Immature natural killer cell (primary cell): ENCODE measurements around the gene UBE2Q1. TPM values are rescaled to one million over a fixed set of nuclear protein-coding genes. Genes with fewer than 3 reads are reported as not detected.

Experiments used
- DNase-seq, 3 donors: peaks; one replicate each; pipeline ENCODE4 v3.0.0; 2022; ENCODE audit warnings: mixed read lengths in 1 of 3
- H3K27ac Mint-ChIP-seq, 6 donors: one replicate each; pipeline ENCODE4 v1.8.0; 2020; ENCODE audit warnings: mixed read lengths in 6 of 6, mild to moderate bottlenecking in 5 of 6, inconsistent platforms in 4 of 6, moderate library complexity in 3 of 6
- H3K27me3 Mint-ChIP-seq, 3 donors: one replicate each; pipeline ENCODE4 v1.8.0; 2020 to 2021; ENCODE audit warnings: low read depth in 3 of 3, mild to moderate bottlenecking in 3 of 3, mixed read lengths in 3 of 3, moderate library complexity in 3 of 3, inconsistent platforms in 1 of 3
- H3K36me3 Mint-ChIP-seq, 3 donors: one replicate each; pipeline ENCODE4 v1.8.0; 2020; ENCODE audit warnings: mixed read lengths in 3 of 3, inconsistent platforms in 2 of 3, mild to moderate bottlenecking in 2 of 3
- H3K4me1 Mint-ChIP-seq, 2 donors: one replicate each; pipeline ENCODE4 v1.8.0; 2020; ENCODE audit warnings: inconsistent platforms in 2 of 2, mild to moderate bottlenecking in 2 of 2, mixed read lengths in 2 of 2, moderate library complexity in 1 of 2
- H3K4me3 Mint-ChIP-seq, 5 donors: one replicate each; pipeline ENCODE4 v1.8.0; 2020; ENCODE audit warnings: mild to moderate bottlenecking in 5 of 5, mixed read lengths in 5 of 5, inconsistent platforms in 3 of 5, moderate library complexity in 3 of 5
- H3K9me3 Mint-ChIP-seq, 6 donors: one replicate each; pipeline ENCODE4 v1.8.0; 2020; ENCODE audit warnings: mild to moderate bottlenecking in 6 of 6, mixed read lengths in 6 of 6, inconsistent platforms in 4 of 6, moderate library complexity in 3 of 6
- polyA plus RNA-seq, 3 donors: library from polyadenylated mRNA; unstranded; fragments of 300-500 nt; fragmentation: Illumina TruSeq; gene quantifications; one replicate each; pipeline ENCODE4 v1.2.3, GENCODE V29; 2021

Gene UBE2Q1
- polyA plus RNA-seq, 3 donors from 2014 or later = 8.2 to 11.6 (median 9.7) TPM

DNA sequence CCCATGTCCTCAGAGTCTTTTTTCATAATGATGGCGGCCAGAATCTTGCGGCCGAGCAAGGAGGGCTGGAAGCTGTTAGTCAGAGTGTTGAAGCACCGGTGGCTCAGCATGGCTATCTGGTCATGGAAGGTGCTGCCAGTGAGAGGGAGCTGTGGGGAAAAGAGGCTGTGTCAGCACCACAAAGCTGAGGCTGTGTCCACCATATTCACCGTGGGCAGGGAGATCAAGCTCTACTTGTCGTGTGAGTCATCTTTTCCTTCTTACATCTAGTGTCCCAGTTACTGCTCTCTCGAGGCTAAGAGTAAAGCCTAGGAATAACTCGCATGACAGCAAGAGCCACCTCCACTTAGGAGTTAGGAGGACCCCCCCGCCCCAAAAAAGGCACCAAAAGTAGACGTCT is 31.3 kb upstream of the UBE2Q1 start:
- H3K36me3 Mint-ChIP-seq = peaks cover 19 to 81% (median 58%) of the 10 kb centered on the region in 3 donors
- no peaks in the 10 kb centered on the region for H3K9me3 Mint-ChIP-seq
- H3K27ac Mint-ChIP-seq = peak overlapping the region in 1 of 6 donors; percentile 49
- peaks cover 1 to 4% (median 2%) of the 10 kb centered on the region in 3 donors for H3K27me3 Mint-ChIP-seq
- no peak for DNase-seq
- H3K4me3 Mint-ChIP-seq = no peak overlapping the region
- H3K4me1 Mint-ChIP-seq = peaks cover 3 to 6% of the 10 kb centered on the region in 2 donors

- H3K27me3 Mint-ChIP-seq = peaks cover 1 to 6% (median 2%) of the 10 kb centered on the region in 3 donors
- no peaks in the 10 kb centered on the region for H3K9me3 Mint-ChIP-seq
- H3K4me1 Mint-ChIP-seq = no peaks in the 10 kb centered on the region
- no peak for DNase-seq
- peak overlapping the region in 1 of 6 donors; percentile 53 for H3K27ac Mint-ChIP-seq
- H3K4me3 Mint-ChIP-seq = no peak overlapping the region
- peaks cover 10 to 90% (median 61%) of the 10 kb centered on the region in 3 donors for H3K36me3 Mint-ChIP-seq
Observed at GRCh38 chr1:154586641-154587040, 28.2 kb upstream of the UBE2Q1 start.

- peaks cover 1 to 5% (median 2%) of the 10 kb centered on the region in 3 donors for H3K27me3 Mint-ChIP-seq
- no peak overlapping the region for H3K4me3 Mint-ChIP-seq
- no peaks in the 10 kb centered on the region for H3K9me3 Mint-ChIP-seq
- DNase-seq = no peak
- H3K4me1 Mint-ChIP-seq = no peaks in the 10 kb centered on the region
- H3K27ac Mint-ChIP-seq = peak overlapping the region in 1 of 6 donors; percentile 53
- peaks cover 10 to 88% (median 60%) of the 10 kb centered on the region in 3 donors for H3K36me3 Mint-ChIP-seq
Observed at GRCh38 chr1:154586231-154586630, 27.8 kb upstream of the UBE2Q1 start.

DNA sequence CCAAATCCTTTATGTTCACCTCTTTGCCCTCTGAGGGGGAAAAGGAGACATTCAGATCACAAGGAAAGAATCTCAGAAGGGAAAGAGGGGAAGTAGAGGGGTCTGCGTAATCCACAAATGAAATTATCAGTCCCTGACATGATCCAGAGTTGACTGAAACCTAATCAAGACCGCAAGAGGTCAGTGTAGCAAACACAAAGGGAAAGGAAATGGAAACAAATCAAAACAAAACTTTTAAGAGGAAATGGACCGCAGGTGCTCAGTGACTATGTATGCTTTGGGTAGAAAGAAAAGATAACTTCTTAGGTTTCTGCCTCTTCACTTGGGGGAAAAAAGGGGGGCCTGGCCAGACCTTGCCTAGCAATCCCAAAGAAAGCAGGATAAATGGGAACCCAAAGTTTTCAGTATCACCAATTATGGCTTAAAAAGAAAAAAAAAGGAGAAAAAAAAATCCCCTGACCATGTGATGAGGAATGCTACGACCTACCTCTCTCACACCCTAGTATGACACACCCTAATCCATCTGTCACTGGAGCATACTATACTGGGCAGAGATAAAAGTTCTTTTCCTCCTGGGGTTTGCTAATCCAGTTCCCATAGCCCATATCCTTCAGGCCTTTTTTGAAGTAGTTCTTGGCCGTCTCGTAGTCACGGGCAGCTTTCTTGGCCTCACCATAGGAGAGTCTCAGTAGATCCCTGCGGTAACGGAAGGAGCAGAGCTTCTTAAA is 26.0 kb upstream of the UBE2Q1 start:
- H3K36me3 Mint-ChIP-seq = peaks cover 10 to 82% (median 55%) of the 10 kb centered on the region in 3 donors
- no peak for DNase-seq
- no peaks in the 10 kb centered on the region for H3K4me1 Mint-ChIP-seq
- peak overlapping the region in 1 of 6 donors; percentile 17 for H3K27ac Mint-ChIP-seq
- H3K27me3 Mint-ChIP-seq = peaks cover 0 to 4% (median 2%) of the 10 kb centered on the region in 3 donors
- H3K4me3 Mint-ChIP-seq = no peak overlapping the region
- no peaks in the 10 kb centered on the region for H3K9me3 Mint-ChIP-seq

DNA sequence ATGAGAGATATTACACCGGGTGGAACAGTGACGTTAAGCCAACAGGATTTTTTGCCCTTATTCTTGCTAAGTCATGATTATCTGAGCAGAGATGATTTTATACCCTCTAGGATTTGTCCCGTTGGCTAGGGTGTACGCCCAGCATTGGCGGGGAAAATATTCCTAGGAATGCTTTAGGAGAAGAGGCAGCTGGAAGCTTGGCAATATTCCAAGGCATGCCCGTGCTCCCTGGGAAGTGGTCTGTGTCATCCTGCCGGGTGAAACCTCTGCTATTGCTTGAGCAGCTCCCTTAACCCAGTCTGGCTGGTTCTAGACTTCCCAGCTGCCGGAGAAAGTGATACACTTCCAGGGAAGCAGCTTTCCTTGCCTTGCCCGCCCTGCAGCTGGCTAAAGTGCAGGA is 25.3 kb upstream of the UBE2Q1 start:
- H3K27ac Mint-ChIP-seq = no peak overlapping the region
- H3K4me1 Mint-ChIP-seq = no peaks in the 10 kb centered on the region
- H3K36me3 Mint-ChIP-seq = peaks cover 10 to 78% (median 52%) of the 10 kb centered on the region in 3 donors
- H3K9me3 Mint-ChIP-seq = peaks cover 0 to 1% (median 0%) of the 10 kb centered on the region in 6 donors
- no peak for DNase-seq
- peaks cover 0 to 4% (median 2%) of the 10 kb centered on the region in 3 donors for H3K27me3 Mint-ChIP-seq
- no peak overlapping the region for H3K4me3 Mint-ChIP-seq

DNA sequence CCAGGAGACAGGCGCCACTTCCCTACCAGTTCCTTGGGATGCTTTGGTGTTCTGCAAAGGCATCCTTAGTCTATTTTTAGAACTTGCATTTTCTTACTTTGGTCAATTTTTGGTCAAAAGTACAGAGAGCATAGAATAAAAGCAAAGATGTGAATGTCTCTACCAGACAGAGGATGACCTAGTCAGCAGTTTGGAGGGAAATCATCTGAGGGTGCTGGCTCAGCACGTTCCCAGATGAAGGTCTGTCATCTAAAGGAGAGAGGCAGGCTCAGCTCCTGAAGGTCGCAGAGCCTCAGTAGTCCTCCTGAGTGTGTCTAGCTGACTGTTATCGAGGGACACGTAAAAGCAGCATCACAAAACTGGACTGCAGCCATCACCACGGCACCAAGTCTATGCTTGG is 24.4 kb upstream of the UBE2Q1 start:
- no peaks in the 10 kb centered on the region for H3K4me1 Mint-ChIP-seq
- H3K27ac Mint-ChIP-seq = no peak overlapping the region
- H3K9me3 Mint-ChIP-seq = peaks cover 0 to 1% (median 0%) of the 10 kb centered on the region in 6 donors
- no peak for DNase-seq
- H3K36me3 Mint-ChIP-seq = peaks cover 10 to 72% (median 52%) of the 10 kb centered on the region in 3 donors
- H3K27me3 Mint-ChIP-seq = peaks cover 0 to 6% (median 2%) of the 10 kb centered on the region in 3 donors
- no peak overlapping the region for H3K4me3 Mint-ChIP-seq

GRCh38 chr1:154581766-154582165 is 23.3 kb upstream of the UBE2Q1 start:
- no peaks in the 10 kb centered on the region for H3K4me1 Mint-ChIP-seq
- no peak for DNase-seq
- peaks cover 10 to 61% (median 41%) of the 10 kb centered on the region in 3 donors for H3K36me3 Mint-ChIP-seq
- H3K4me3 Mint-ChIP-seq = no peak overlapping the region
- H3K27ac Mint-ChIP-seq = no peak overlapping the region
- peaks cover 0 to 3% (median 0%) of the 10 kb centered on the region in 3 donors for H3K27me3 Mint-ChIP-seq
- H3K9me3 Mint-ChIP-seq = peaks cover 0 to 1% (median 0%) of the 10 kb centered on the region in 6 donors

DNA sequence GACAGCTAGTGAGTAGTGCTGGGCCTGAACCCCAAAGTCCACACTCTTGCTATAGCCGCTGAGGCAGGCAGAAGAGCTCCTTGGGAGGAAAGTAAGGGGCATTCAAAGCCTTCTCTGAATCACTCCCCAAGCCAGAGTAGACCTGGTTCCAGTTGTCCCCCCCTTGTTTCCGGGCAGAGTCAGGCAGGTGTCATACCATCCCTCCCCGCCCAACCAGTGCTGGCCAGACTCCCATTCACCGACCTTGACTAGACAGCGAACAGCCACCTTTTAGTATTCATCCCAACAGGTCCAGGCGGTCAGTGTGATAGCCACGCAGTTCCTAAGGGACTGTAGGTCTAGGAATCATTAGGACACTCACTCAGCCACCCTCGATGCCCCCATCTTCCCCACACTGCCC is 20.9 kb upstream of the UBE2Q1 start:
- Mint-ChIP-seq H3K4me3 (no peak overlapping the region), H3K9me3 (peaks cover 0 to 1% (median 0%) of the 10 kb centered on the region in 6 donors), H3K27me3 (peaks cover 1 to 4% (median 2%) of the 10 kb centered on the region in 3 donors), H3K27ac (peak overlapping the region in 1 of 6 donors; percentile 49), H3K4me1 (no peaks in the 10 kb centered on the region), H3K36me3 (peaks cover 0 to 38% (median 20%) of the 10 kb centered on the region in 3 donors)
- no peak for DNase-seq

DNA sequence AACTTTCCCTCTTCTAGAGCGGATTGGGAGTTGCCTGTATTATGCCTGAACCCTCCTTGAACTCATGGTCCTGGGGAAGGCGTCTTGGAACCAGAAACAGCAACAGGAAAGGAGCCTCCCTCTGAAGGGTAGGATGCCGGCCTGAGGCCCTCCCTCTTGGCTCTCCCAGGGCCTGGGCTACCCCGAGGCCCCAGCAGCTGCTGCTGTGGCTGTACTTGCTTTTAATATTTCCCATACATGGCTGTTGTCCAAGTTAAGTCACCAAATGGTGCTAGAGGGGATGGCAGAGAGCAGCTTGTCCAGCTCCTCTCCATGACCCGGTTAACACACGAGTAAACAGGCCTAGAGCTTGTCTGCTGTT is 19.6 kb upstream of the UBE2Q1 start:
- H3K4me3 Mint-ChIP-seq = no peak overlapping the region
- H3K27ac Mint-ChIP-seq = peak overlapping the region in 2 of 6 donors; percentile 12 to 32
- peaks cover 0 to 27% (median 8%) of the 10 kb centered on the region in 3 donors for H3K36me3 Mint-ChIP-seq
- peaks cover 0 to 1% (median 0%) of the 10 kb centered on the region in 6 donors for H3K9me3 Mint-ChIP-seq
- H3K27me3 Mint-ChIP-seq = peaks cover 3 to 4% (median 3%) of the 10 kb centered on the region in 3 donors
- no peak for DNase-seq
- H3K4me1 Mint-ChIP-seq = no peaks in the 10 kb centered on the region

DNA sequence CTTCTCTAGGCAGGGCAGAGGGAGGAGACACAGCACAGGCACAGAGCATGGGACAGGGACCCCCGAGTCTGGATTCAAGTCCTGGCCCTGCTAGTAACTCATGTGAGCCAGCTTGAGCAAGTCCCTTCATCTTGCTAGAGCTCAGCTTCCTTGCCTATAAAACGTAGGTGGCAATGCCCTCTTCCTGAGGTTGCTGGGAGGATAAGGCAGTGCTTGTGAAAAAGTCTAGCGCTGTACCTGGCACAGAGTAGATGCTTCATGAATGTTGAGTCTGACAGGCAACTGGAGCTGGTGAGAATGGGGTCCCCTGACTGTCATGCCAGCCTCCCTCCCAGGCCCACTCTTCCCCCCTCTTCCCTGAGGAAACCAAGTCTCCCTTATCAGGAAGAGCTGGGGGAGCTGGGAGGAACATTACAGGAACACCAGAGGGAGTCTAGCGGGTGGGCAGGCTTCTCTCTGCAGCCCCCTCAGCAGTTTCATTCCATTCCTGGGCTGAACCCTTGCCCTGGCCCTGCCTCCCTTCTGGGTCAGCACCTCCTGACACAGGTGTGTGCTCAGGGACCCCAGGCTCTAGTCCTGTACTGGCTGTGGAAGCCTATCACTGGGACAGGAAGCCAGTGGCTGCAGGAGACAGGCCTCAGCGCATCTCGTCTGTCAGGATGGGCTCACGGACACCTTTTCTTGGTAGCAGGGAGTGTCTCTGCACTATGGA is 19.0 kb upstream of the UBE2Q1 start:
- Mint-ChIP-seq H3K4me3 (no peak overlapping the region), H3K9me3 (peaks cover 0 to 1% (median 0%) of the 10 kb centered on the region in 6 donors), H3K27ac (no peak overlapping the region), H3K36me3 (peaks cover 0 to 21% (median 8%) of the 10 kb centered on the region in 3 donors), H3K27me3 (peaks cover 3 to 5% (median 4%) of the 10 kb centered on the region in 3 donors), H3K4me1 (no peaks in the 10 kb centered on the region)
- DNase-seq = no peak

DNA sequence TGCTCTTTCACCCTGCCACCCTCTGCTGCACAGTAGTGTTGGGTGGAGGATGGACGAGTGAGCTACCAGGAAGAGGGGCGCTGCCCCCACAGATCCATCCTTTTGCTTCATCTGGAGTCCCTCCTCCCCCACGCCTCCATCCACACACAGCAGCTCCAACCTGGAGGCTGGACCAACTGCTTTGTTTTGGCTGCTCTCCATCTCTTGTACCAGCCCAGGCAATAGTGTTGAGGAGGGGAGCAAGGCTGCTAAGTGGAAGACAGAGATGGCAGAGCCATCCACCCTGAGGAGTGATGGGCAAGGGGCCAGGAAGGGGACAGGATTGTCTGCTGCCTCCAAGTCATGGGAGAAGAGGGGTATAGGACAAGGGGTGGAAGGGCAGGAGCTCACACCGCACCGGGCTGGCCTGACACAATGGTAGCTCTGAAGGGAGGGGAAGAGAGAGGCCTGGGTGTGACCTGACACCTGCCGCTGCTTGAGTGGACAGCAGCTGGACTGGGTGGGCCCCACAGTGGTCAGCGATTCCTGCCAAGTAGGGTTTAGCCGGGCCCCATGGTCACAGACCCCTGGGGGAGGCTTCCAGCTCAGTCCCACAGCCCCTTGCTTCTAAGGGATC is 17.6 kb upstream of the UBE2Q1 start:
- DNase-seq = no peak
- Mint-ChIP-seq H3K27me3 (peaks cover 3 to 5% (median 4%) of the 10 kb centered on the region in 3 donors), H3K4me1 (no peaks in the 10 kb centered on the region), H3K9me3 (peaks cover 0 to 1% (median 0%) of the 10 kb centered on the region in 6 donors), H3K36me3 (peaks cover 0 to 13% (median 2%) of the 10 kb centered on the region in 3 donors), H3K27ac (peak overlapping the region in 1 of 6 donors; percentile 8), H3K4me3 (no peak overlapping the region)

DNA sequence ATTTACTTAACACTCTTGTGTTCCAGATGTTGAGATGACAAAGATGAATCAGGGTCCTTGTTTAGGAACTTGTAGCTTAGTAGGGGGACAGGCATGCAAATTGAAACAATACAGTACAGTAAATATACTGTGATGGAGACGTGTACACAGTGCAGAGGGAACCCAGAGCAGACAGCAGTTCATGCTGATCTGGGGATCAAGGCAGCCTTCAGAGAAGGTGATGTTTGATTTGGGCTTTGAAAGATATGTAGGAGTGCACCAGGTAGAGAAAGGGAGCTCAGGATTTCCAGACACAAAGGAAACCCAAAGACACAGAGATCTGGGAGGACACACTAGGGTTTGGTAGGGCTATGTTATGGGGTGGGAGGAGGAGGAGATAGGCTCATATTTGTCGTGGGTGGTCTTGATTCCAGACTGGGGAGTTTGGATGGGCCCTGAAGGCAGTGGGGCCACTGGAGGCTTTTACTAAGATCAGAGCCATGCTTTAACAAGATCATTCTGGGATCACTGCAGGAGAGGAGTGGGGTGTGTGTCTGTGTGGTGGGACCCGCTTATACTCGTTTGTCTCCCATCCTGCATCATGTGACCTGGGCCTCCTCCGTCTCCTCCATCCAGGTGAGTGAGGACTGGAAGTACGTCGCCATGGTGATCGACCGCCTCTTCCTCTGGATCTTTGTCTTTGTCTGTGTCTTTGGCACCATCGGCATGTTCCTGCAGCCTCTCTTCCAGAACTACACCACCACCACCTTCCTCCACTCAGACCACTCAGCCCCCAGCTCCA is 16.9 kb upstream of the UBE2Q1 start:
- Mint-ChIP-seq H3K27me3 (peaks cover 3 to 5% (median 4%) of the 10 kb centered on the region in 3 donors), H3K4me3 (no peak overlapping the region), H3K27ac (peak overlapping the region in 1 of 6 donors; percentile 3), H3K9me3 (peaks cover 0 to 1% (median 0%) of the 10 kb centered on the region in 6 donors), H3K36me3 (peaks cover 0 to 10% (median 0%) of the 10 kb centered on the region in 3 donors), H3K4me1 (no peaks in the 10 kb centered on the region)
- no peak for DNase-seq

DNA sequence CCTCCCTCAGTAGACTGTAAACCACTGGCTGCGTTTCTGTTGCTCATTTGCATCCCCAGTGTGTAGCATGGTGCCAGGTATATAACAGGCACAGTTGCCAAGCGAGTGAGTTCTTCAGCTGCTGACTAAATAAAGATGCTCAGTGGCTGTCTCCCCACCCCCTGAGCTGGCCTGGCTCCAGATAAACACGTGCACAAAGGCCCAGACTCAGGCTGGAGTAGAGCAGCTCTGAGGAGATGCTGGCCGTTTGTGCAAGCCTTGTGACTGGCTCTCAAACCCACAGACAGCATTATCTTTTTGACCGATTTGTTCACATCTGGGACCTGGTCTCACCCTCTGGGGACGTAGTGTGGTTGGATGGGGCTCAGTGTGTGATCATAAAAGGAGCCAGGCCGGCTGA is 16.3 kb upstream of the UBE2Q1 start:
- Mint-ChIP-seq H3K27ac (no peak overlapping the region), H3K27me3 (peaks cover 3 to 5% (median 4%) of the 10 kb centered on the region in 3 donors), H3K9me3 (peaks cover 0 to 1% (median 0%) of the 10 kb centered on the region in 6 donors), H3K4me3 (no peak overlapping the region), H3K36me3 (peaks cover 0 to 8% (median 0%) of the 10 kb centered on the region in 3 donors), H3K4me1 (no peaks in the 10 kb centered on the region)
- no peak for DNase-seq
